Cardiac muscle cell (in vitro differentiated cells and primary cell): Measurements from ENCODE around the gene MXD1. TPM values are rescaled to one million over a fixed set of nuclear protein-coding genes. Genes with fewer than 3 reads are reported as not detected.
A peak's percentile ranks its signal among the peaks of the same experiment; 100 is the strongest.

Source experiments
- DNase-seq, 2 donors: peaks; one replicate each; pipeline versions ENCODE4 v3.0.0 to v3.0.0-alpha.2; 2010 to 2017; ENCODE audit warnings: low read depth in 1 of 2, low spot score in 1 of 2
- H3K27ac ChIP-seq: fragments of 200-600 bp; sonication (generic); 2 replicates; pipeline ENCODE4 v1.5.1; 2016
- H3K27me3 ChIP-seq: fragments of 200-600 bp; sonication (generic); 2 replicates; pipeline ENCODE4 v1.6.0; 2016; ENCODE audit warnings: control low read depth
- H3K36me3 ChIP-seq: fragments of 200-600 bp; sonication (generic); 2 replicates; pipeline ENCODE4 v1.5.1; 2016; ENCODE audit warnings: control low read depth
- H3K4me1 ChIP-seq: fragments of 200-600 bp; sonication (generic); 2 replicates; pipeline ENCODE4 v1.8.1; 2017; ENCODE audit warnings: low read depth, mild to moderate bottlenecking, mixed run types
- H3K4me3 ChIP-seq: fragments of 200-600 bp; sonication (generic); 2 replicates; pipeline ENCODE4 v1.5.1; 2016; ENCODE audit warnings: mild to moderate bottlenecking
- H3K9me3 ChIP-seq: fragments of 200-600 bp; sonication (generic); 2 replicates; pipeline ENCODE4 v1.5.1; 2017; ENCODE audit warnings: low read depth, mild to moderate bottlenecking, control low read depth
- polyA plus RNA-seq: library from polyadenylated mRNA; unstranded; fragments of >200 nt; fragmentation: Nextera tagmentation; extraction: Ambion mirVana; gene quantifications from 2 replicates; pipeline ENCODE4 v1.2.1, GENCODE V29; 2016
- total RNA-seq: library from RNA; depleted of rRNA; stranded (reverse); fragments of >200 nt; gene quantifications from 2 replicates; pipeline ENCODE4 v1.2.3, GENCODE V29; 2016
- TF ChIP-seq, protein P1 (sequence below): IDR thresholded peaks from 2 replicates; pipeline ENCODE4 v1.5.1; 2012; ENCODE audit warnings: low read depth, mild to moderate bottlenecking, low read length

Gene MXD1
- total and polyA plus RNA-seq, 2 experiments from 2014 or later, result 3.6 to 6.5 TPM

DNA sequence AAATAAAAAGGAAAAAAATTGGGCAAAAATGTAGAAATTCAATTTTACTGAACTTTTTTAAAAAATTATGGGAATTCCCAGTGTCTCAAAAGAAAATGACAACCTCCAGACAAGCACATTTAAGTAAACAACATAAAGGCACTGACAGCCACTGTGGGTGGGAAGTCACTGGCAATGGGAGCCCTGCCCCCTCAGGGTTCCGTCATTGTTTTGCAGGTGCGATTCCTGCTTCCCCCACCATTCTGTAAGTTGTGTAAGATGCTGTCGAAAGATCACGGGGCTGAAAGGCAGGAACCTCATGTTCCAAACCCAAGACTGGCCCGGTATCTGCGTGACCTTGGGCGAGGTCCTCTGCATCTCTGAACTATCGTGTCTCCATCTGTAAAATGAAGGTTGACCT, 62.3 kb downstream of the MXD1 start:
- H3K27me3 ChIP-seq, result no peaks in the 10 kb centered on the region
- DNase-seq, result no peak
- H3K4me3 ChIP-seq, result no peak overlapping the region
- no peaks in the 10 kb centered on the region for H3K9me3 ChIP-seq
- no peaks in the 10 kb centered on the region for H3K36me3 ChIP-seq
- H3K4me1 ChIP-seq, result no peaks in the 10 kb centered on the region
- no peak overlapping the region for H3K27ac ChIP-seq
- TF ChIP-seq, protein P1, sequence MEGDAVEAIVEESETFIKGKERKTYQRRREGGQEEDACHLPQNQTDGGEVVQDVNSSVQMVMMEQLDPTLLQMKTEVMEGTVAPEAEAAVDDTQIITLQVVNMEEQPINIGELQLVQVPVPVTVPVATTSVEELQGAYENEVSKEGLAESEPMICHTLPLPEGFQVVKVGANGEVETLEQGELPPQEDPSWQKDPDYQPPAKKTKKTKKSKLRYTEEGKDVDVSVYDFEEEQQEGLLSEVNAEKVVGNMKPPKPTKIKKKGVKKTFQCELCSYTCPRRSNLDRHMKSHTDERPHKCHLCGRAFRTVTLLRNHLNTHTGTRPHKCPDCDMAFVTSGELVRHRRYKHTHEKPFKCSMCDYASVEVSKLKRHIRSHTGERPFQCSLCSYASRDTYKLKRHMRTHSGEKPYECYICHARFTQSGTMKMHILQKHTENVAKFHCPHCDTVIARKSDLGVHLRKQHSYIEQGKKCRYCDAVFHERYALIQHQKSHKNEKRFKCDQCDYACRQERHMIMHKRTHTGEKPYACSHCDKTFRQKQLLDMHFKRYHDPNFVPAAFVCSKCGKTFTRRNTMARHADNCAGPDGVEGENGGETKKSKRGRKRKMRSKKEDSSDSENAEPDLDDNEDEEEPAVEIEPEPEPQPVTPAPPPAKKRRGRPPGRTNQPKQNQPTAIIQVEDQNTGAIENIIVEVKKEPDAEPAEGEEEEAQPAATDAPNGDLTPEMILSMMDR, result no peak

- H3K27me3 ChIP-seq, result no peaks in the 10 kb centered on the region
- no peak overlapping the region for H3K4me3 ChIP-seq
- DNase-seq, result no peak
- H3K4me1 ChIP-seq, result no peaks in the 10 kb centered on the region
- H3K9me3 ChIP-seq, result no peaks in the 10 kb centered on the region
- TF ChIP-seq, protein P1, result no peak
- H3K27ac ChIP-seq, result no peak overlapping the region
- no peaks in the 10 kb centered on the region for H3K36me3 ChIP-seq
Observed at GRCh38 chr2:69977906-69978482, 63.1 kb downstream of the MXD1 start.

DNA sequence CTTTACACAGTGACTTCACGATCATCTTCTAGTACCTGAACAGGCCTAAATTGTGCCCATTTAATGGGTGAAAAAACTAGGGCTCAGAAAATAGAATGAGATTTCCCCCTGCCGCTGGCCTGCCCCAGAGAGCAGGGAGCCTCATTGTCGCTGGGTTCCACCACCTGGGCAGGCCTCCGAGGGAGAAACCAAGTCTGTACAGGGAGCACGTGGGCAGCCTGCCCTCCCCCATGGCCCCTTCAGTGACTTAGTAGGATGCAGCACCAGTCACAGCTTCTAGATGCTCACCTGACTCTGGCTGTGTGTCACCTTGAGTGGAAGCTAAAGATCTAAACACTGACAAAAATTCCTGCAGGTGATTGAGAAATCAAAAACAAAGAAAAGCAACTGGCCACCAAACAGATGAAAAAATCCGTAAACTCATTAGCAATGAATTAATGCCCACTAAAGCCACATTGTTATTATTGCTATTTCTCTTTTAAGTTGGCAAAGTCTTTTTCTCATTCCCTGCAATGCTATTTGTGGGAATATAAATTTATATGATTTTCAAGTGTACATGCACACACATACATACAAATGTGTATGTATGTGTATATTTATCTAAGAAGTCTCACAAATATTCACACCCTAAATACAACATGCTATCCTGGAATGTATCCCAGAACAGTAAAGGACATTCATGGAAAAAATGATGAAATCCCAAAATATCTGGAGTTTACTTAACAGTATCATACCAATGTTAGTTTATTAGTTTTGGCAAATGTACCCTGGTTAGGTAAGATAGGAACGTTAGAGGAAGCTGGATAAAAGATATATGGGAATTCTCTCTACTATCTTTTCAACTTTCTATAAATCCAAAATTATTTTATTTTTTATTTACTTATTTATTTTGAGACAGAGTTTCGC, 65.2 kb downstream of the MXD1 start:
- H3K36me3 ChIP-seq, result no peaks in the 10 kb centered on the region
- no peak overlapping the region for H3K4me3 ChIP-seq
- H3K27ac ChIP-seq, result no peak overlapping the region
- H3K9me3 ChIP-seq, result no peaks in the 10 kb centered on the region
- peak in 1 of 2 donors; percentile 58 for DNase-seq
- H3K4me1 ChIP-seq, result no peaks in the 10 kb centered on the region
- TF ChIP-seq, protein P1, result no peak
- H3K27me3 ChIP-seq, result no peaks in the 10 kb centered on the region

- Histone ChIP-seq H3K36me3 (no peaks in the 10 kb centered on the region), H3K27ac (no peak overlapping the region), H3K4me1 (no peaks in the 10 kb centered on the region), H3K4me3 (no peak overlapping the region), H3K27me3 (no peaks in the 10 kb centered on the region), H3K9me3 (no peaks in the 10 kb centered on the region)
- no peak for DNase-seq
- TF ChIP-seq, protein P1, result no peak
Observed at GRCh38 chr2:69983392-69983966, 68.6 kb downstream of the MXD1 start.

DNA sequence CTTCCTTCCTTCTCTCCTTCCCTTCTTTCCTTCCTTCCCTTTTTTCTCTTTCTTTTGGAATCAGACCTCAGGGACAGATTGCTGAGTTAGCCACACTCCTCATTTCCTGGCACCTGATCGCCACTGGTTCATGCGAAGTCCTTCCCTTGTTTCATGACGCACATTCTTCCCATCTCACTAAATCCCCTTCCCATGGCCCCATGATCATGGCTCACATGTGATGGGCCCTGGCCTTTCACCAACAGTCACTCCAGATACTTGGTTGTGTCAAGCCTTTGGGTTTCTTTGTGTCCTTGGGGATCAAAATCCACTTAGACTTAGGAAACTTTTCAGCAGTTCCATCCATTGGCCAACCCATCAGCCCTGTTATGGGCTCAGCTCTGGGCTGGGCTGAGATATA, 70.3 kb downstream of the MXD1 start:
- Histone ChIP-seq H3K36me3 (no peaks in the 10 kb centered on the region), H3K4me1 (no peaks in the 10 kb centered on the region), H3K9me3 (no peaks in the 10 kb centered on the region), H3K27me3 (no peaks in the 10 kb centered on the region), H3K27ac (no peak overlapping the region), H3K4me3 (no peak overlapping the region)
- no peak for DNase-seq
- TF ChIP-seq, protein P1, result no peak
